HG03045 (cell line): ENCODE data around the gene RIC3.

Experiments
- ATAC-seq: cut with Tn5 transposase; IDR thresholded peaks from one replicate; pipeline ENCODE4 v1.9.1; 2021; ENCODE audit warnings: mild to moderate bottlenecking, moderate library complexity; ENCODE audit not compliant: unreplicated experiment

Gene RIC3

DNA sequence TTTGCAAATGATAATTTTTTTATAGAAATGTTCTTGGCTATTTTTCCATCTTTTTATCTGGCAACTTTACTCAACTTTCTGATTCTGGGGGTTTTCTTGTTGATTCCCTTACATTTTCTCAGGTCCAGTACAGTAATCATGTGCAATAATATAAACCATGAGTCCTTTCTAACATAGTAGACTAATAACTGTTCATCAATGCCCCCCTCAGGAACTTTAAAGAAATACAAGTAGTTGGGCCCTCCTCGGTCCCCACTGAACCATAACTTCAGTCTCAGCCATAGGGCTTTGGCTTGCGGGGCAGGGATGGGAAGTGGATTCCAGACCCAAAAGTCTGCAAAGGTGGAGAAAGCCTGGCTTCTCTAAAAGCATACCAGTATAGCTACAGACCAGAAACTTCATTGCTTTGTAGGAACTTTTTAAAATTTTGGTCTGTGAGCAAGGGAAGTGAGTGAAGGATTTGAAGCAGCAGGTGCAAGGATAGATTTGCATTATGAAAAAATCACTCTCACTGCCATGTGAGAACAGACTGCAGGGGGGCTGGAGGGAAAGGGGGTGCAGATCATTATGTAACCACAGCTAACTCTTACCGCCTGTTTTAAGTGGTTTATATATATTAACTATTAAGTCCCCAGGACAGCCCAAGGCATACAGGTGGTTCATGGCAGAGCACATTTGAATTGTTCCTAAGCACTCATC, 98.3 kb downstream of the RIC3 start:
- no peak for ATAC-seq

DNA sequence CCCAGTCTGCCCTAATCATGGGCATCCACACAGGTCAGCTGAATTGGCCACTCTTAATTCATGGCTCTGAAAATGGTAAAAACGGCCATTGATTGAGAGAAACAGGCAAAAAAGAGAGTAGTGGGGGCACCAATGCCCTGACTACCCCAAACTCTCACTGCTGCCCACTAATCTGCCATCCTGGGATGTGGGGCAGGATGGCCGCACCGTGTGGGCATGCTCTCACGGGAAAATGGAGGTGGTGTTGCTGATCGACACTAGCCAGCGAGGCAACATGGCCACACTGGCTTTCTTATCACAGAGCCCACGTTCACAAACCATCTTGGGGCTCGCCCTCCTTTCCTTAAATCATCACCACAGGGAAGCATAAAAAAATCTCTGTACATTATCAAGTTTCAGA, 99.1 kb downstream of the RIC3 start:
- ATAC-seq = no peak

DNA sequence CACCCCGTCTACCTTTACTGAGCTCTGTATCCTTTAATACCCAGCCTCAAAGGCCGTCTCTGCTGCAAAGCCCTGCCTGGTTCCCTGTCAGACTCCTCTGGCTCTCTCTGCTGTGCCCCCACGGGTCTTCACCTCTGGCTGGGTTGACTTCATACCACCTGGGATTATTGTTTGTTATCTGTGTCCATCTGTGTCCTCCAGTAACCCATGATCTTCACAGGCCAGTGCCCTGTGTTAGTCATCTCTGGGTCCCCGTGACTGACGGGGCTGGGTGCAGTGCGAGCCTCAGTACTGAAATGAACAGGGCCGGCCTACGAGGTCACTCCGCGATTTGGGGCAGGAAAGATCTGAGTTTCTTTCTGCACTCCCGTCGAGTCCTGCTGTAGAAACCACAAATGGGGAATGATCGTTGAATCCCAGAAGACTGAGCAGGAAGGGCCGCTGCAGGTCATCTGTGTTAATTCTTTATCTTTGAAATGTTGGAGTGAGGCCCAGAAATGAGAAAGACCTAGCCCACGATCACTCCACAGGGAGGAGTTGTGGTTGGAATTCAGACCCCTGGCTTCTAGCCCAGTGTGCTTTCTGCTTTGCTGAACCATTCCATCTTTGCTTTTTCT, 100.1 kb downstream of the RIC3 start:
- ATAC-seq = no peak

DNA sequence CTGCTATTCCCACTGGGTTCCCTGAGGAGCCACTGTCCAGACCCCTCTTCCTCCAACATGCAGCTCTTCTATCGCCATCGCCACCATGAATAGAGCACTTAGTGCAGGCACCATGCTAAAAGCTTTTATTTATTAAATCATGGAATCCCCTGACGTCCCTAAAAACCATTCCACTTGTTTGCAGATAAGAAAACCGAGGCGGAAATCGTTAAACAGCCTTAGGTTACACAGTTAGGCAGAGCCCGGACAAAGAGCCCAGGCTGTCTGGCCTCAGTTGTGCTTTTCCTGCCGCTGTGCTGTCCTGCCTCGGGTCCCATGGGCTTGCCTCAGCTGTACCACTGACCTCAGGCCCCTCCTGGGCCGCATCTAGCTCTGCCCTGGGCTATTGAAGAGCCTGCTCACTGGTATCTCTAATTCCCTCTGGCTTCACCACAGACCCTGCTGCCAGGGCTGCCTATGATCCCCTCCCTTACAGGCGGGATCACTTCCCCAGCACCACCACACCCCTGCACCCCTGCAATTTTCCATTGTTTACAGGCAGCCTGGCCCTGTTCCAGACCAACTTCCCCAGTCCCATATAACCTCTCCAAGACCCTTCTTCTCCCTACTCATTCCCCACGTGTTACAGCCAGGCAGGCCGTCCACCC, 100.8 kb downstream of the RIC3 start:
- ATAC-seq = no peak

DNA sequence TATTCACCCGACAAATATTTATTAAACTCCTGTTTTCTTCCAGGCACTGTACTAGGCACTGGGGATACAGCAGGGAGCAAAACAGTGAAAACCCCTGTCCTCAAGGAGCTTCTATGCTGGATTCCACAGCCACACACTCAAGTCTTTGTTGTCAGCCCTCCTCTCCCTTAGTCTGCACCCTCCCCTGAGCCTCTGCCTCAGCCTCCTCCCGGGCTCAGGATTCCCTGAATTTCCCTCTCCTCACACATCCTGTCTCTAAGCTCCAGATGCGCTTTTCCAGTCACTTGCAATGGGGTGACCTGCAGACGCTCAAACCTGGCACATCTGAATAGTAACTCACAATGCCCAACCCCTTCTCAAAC, 101.3 kb downstream of the RIC3 start:
- ATAC-seq = no peak

DNA sequence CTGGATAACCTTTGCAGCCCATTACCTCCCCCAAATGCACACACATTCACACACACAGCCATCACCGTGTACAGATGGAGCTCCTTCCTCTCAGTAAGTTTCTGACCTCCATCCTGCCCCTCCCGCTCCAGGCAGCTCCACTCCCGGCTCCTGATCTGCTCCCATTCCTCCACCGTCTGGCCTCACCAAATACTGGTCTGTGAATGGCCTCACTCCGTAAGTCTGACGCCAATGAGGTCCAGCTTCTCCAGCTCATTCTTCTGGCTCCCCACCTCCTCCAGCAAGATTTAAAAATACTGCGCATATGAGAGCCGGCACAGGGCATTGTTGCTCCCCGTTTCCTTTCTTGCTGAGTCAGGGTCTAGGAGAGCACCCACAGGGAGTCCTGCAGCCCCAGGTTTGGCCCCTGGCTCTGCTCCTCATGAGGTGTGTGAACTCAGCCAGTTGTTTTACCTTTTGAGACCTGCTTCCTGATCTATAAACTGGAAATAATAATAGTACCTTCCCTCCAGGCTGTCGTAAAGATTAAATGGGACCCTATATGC, 101.8 kb downstream of the RIC3 start:
- ATAC-seq = no peak

DNA sequence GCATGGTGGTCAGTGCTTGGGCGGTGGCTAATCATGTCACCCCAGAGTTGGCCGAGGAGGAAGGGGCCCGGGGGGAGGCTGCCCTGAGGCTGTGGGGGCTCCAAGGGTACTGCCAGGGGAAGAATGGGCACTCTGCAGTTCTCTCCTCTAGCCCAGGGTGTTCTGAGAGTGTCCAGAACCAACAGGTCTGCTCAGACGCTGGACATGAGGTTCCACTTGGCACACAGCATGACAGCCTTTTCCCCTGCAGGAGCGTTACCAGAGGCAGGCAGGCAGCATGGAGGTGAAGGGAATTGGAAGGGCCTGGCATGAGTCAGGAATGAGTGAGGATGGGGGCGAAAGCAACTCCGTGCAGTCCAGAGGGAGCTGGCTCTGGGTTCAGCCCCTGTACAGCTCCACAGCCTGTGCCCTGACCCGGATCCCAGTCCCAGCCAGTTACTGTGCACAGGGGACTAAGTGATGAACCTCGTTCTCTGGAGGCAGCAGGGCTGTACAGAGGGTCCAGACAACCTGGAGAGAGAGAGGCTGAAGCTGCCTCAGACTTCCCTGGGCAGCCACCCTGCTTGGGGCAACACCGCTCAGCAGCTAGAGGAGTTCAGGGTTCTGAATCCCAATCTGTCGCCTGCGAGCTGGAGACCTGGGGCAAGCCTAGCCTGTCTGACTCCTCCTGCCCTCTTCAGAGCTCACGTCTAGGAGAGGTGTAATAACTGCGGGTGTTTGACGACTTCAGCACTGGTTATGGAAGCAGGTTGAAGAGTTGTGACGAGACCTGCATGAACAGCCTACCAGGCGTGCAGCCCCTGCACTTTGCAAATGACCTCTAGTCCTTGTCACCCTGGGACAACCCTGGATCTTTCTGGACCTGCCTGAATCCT, 102.6 kb downstream of the RIC3 start:
- ATAC-seq = no peak

DNA sequence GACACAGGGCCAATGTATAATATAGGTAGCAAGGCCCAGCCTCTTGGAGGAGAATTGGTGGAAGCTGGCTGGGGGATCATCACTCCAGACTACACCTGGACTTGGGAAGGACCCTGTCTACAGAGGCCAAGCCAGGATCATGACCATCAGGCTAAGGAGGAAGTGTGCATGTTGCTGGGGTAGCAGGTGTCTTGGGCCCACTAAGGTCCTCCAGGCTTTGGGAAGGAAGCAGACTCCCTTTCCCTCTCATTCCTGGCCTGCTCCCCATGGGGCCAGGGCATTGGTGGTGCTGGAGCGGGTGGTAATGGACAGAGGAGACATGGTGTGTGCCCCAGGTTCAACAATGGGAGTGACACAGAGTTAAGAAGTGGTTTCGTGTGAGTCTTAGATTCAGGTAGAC, 103.8 kb downstream of the RIC3 start:
- ATAC-seq = no peak

DNA sequence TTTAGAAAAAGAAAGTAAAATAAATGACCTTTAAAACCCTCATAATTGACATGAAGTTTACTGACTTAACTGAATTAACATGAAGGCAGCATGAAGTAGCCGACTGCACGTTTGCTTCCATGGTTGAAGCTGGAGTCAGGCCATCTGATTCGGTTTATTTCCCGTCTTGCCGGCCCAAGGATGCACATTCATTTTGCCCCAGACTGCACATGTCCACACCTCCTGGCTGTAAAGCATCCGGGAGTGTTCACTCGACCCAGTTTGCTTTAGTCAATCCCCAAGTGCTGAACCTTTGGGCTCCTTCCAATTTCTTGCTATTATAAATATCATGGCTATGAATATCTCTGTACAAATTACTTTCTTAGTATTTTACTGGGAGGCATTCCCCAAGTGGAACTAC, 105.5 kb downstream of the RIC3 start:
- ATAC-seq = no peak

DNA sequence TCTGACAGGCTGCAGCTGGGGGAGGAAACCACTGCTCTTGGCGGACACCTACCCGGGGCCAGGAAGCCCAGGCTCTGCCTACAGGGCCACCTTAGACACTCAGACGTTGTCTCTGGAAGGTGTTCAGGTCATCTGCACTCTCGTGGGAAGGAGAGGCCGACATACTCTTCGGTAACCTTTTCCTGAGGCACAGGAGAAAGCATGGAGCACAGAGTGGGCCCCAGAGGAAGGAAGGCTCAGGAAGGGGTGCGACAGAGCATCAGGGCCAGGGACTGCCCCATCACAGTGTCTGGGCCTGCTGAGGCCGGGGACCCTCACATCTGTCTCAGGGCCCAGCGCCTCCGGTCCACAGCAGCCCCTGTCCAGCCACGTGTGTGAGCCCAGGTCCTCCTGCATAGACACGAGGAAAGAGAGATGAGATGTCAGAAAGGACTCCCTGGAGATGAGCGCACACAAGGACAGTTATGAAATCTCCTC, 106.0 kb downstream of the RIC3 start:
- no peak for ATAC-seq

DNA sequence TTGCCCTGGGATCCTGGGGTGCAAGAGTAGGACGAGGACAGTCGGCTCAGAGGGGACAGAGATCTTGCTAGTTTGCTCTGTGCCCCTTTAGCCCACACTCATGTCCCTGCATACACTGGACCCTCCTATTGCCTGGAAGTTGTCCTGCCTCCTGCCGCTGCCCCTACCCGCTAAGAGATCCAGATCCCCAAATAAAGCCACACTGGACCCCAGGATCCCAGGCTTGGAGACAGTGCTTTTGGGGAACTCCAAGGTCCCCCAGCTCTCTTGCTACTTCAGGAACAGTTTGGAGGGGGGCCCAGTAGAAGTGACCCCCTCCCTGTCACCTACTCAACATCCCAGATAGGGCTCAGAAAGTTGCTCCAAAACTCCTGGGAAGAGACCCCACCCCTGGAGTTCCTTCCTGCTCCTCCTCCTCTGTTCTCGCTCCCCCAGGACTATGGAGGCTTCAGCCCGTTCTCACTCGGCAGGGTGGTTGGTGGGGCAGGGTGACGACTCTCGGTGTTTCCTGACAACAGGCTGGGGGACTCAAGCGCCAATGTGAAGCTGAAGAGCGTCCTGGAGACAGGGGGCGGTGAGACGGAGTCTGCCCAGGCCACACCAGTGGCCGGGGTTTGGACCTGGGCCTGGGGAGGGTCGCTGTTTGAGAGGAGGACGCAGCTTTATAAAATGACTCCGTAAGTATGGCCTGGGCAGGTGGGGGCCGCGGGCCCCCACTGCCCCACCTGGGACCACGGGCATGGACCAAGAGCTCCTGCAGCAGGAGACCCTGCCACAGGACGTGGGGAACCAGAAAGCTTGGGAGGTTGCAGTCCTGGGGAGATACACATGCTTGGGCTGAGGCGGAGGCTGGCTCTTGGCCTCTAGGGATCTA, 107.0 kb downstream of the RIC3 start:
- ATAC-seq = no peak

DNA sequence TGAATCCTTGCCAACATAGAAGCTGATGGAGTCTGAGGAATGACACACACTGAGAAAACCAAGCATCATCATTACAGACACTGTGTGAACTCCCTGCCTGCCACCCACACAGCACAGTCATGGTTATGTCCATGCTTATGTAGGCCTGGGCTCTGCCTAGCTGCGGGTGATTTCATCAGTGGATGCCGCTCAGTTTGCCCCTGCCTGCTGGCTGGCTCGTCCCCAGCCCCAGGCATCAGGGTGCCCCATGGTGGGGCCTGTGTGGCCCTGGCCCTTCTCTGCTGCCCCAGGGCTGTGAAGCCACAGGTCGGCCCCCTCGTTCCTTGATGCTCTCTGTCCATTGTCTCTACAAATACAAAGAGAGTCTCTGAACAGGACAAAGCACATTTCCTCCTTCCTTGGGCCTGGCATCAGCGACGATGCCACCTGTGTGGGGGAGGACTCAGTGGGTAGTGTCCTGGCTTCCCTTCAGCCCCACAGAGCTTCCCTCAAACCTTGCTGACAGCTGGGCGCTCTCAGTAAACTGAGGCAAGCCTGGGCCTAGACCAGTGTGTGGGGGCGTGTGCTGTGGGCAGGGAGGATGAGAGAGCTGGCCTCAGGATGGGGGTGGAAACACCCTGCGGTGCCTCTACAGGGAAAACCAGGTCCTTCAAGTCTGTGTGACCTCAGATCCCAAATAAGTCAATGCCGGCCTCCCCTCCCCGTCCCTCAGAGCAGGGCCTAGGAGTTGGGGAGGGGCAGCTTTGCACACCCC, 107.8 kb downstream of the RIC3 start:
- ATAC-seq = no peak

DNA sequence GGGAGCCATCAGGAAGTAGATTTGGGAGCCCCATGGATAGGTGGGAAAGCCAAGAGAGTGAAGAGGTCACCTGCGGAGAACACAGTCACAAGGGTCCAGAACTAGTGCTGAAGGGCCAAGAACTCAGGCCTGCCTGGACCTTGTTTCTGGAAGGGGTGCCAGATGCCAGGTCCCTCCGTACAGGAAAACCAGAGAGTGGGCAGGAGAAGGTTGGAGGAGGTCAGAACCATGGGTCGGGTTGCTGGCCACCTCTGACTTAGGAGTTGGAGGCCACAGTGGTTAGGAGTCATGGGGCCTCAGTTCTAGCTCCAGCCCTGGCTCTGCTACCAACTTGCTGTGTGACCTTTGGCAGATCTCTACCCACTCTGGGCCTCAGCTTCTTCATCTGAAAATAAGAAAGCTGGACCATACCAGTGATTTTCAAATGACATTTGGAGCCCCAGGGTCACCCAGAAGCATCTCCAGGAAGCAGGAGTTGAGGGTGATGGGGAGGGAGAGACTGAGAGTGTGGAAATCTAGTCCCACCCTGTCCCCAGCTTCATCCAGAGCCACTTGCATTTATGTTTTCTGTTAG, 108.6 kb downstream of the RIC3 start:
- no peak for ATAC-seq

DNA sequence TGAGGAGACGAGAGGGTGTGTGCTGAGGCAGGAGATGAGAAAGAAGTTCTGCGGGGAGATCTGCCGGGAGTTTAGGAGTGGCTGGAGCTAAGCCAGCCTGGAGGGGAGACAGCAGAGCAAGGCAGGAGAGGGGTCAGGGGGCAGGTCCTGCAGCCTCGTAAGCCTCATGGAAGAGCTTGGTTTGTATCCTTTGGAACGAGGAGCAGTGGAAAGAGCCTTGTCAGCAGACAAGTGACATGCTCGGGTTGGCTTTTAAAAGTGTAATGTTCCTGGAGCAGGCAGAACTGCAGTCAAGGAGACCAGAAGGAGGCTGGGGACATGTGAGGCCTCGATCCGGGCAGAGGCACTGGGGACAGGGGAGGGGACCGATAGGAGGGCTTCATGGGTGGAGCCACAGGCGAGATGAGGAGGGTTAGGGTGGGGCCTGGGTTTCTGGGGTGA, 109.2 kb downstream of the RIC3 start:
- ATAC-seq = no peak

DNA sequence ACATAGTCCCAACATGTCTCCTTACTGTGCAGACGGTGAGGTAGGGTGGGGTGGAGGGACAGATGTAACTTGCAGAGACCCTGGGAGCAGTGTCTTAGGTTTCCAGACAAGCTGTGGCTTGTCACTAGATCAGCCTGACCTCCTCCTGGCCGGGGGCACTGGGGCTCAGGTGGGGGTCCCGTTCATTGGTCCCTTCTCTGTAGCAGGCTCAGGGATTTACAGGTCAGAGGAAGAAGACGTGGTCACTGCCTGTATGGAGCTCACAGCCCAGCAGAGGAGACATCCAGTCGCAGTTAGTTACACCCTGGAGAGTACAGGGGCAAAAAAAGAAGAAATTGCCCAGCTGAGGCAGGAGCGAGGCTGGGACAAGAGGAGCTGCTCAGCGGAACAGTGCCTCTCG, 109.8 kb downstream of the RIC3 start:
- no peak for ATAC-seq

DNA sequence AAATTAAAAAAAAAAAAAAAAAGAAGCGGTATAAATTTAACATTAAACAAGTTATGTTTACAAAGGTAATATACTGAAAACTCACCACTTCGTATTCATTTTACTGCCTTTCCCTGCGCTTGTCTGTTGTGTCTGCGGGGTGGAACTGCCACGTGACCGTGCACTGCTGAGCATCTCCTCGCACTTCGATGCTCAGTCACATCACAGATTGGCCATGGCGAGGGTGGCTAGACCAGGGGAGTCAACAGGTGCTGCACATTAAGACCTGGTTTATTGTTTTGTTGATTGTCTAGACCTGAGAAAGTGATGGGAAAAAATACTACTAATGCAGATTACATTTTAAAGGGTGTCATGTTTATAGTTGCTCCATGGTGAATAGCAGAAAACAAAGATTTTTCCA, 110.6 kb downstream of the RIC3 start:
- no peak for ATAC-seq

DNA sequence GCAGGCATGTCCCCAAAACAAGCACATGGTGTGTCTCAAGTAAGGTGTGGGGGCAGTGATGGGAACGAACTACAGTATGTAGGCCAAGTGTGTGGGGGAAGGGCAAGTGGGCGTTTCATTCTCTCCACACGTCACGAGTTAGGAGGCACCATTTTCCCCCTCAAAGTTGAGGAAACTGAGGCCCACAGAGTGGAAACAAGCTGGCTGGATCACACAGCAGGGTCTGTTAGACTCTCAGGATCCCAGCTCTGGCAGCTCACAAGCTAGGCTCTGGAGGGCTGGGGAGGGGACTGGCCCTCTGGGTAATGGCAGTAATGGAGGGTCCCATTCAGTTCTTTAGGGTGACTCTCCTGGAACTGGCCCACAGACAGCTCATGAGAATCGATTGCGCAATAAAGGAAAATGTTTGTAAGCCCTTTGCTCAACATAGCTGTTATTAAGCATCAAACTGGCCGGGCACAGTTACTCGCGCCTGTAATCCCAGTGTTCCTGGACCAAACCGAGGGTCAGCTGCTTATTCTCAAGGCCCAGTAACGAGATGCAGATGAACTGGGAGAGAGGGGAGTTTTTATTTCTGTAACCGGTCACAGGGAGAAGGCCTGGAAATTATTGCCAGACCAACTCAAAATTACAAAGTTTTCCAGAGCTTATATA, 111.9 kb downstream of the RIC3 start:
- no peak for ATAC-seq
